Measurements from ENCODE around the gene CR1L.

DNA sequence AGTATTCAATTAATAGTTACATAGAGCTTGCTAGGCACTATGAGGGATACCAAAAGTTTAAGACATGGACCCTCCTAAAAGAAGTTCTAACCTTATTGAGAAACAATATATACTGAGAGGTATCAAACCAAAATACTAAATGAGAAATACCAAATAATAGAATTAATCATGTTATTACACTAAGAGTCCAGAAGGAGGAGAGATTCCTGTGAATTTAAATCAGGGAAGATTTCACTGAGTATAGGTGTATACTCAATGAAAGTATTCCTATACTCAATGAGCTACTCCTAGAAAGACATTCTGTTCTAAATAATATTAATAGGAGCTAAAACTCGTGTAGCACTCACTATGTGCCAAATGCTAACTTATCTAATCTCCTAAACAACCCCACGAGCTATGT is 9.4 kb downstream of the CR1L start:
- TF ChIP-seq, protein P1, sequence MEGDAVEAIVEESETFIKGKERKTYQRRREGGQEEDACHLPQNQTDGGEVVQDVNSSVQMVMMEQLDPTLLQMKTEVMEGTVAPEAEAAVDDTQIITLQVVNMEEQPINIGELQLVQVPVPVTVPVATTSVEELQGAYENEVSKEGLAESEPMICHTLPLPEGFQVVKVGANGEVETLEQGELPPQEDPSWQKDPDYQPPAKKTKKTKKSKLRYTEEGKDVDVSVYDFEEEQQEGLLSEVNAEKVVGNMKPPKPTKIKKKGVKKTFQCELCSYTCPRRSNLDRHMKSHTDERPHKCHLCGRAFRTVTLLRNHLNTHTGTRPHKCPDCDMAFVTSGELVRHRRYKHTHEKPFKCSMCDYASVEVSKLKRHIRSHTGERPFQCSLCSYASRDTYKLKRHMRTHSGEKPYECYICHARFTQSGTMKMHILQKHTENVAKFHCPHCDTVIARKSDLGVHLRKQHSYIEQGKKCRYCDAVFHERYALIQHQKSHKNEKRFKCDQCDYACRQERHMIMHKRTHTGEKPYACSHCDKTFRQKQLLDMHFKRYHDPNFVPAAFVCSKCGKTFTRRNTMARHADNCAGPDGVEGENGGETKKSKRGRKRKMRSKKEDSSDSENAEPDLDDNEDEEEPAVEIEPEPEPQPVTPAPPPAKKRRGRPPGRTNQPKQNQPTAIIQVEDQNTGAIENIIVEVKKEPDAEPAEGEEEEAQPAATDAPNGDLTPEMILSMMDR (IDR thresholded peaks at IDR 0.05): peak; percentile 28; the same call in 1 of the 2 replicates
- TF ChIP-seq, protein P2, sequence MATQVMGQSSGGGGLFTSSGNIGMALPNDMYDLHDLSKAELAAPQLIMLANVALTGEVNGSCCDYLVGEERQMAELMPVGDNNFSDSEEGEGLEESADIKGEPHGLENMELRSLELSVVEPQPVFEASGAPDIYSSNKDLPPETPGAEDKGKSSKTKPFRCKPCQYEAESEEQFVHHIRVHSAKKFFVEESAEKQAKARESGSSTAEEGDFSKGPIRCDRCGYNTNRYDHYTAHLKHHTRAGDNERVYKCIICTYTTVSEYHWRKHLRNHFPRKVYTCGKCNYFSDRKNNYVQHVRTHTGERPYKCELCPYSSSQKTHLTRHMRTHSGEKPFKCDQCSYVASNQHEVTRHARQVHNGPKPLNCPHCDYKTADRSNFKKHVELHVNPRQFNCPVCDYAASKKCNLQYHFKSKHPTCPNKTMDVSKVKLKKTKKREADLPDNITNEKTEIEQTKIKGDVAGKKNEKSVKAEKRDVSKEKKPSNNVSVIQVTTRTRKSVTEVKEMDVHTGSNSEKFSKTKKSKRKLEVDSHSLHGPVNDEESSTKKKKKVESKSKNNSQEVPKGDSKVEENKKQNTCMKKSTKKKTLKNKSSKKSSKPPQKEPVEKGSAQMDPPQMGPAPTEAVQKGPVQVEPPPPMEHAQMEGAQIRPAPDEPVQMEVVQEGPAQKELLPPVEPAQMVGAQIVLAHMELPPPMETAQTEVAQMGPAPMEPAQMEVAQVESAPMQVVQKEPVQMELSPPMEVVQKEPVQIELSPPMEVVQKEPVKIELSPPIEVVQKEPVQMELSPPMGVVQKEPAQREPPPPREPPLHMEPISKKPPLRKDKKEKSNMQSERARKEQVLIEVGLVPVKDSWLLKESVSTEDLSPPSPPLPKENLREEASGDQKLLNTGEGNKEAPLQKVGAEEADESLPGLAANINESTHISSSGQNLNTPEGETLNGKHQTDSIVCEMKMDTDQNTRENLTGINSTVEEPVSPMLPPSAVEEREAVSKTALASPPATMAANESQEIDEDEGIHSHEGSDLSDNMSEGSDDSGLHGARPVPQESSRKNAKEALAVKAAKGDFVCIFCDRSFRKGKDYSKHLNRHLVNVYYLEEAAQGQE (IDR thresholded peaks at IDR 0.05; ENCODE audit: insufficient read depth in 1 of 2, low read depth in 2 of 2, low read length in 1 of 2): no peak
- no peak for TF ChIP-seq POLR2AphosphoS5 (IDR thresholded peaks at IDR 0.05; ENCODE audit: low read depth, low read length)
